GM19193 (cell line): ENCODE measurements around the gene TMEM50B.

ENCODE experiments used
- POLR2A ChIP-seq: IDR thresholded peaks from 4 replicates; pipeline ENCODE4 v1.6.1; 2011; ENCODE audit not compliant: insufficient read depth, insufficient read length; ENCODE audit errors: extremely low read depth

Gene TMEM50B

DNA sequence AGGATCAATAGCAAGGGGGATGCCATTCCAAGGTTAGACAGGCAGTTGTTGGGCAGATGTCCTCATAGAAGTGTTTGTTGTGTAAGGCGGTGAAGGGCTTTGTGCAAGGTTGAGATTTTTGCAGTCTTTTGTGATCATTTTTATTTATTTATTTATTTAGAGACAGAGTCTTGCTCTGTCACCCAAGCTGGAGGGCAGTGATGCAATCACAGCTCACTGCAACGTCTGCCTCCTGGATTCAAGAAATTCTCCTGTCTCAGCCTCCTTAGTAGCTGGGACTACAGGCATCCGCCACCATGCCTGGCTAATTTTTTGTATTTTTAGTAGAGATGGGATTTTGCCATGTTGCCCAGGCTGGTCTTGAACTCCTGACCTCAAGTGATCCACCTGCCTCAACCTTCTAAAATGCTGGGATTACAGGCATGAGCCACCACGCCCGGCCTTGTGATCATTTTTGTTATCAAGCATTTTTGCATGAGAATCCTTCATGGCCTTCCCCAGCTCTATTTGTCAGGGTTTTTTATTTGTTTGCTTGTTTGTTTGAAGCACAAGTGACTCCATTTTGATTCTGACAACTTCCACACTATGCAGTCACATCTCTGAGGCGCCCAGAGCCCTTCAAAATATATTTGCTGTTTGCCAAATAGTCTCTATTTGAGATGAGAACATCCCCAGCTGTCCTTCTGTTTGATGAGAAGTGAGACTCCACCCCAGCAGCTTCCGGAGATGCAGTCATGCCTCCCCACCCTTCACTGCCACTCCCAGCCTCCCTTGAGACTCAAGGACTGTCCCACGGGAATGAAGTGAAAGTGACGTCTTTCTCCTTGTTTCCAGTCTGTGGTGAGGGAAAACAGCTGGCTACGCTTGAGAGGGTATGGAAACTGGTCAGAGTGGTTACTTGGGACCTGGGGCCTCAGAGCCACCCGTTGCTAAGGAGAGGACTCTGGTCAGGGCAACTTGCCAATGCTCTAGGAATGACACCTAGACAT is 38.0 kb downstream of the TMEM50B start:
- no peak for TF ChIP-seq POLR2A

DNA sequence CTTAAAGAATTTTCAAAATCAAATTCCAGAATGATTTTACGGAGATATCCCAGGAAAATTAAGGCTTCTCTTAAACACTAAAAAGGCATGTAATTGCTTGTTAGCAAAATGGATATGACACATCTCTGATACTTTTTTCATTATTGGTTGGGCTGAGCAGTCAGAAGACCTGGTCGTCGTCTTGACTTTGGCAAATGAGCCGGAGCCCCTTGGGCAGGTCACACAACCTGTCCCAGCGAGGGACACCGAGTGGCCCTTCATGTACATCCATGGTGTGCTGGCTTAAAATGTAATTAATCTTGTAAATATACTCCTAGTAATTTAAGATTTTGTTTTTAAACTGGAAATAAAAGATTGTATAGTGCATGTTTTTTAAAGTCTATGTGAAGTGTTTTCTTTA is 42.6 kb downstream of the TMEM50B start:
- no peak for TF ChIP-seq POLR2A

DNA sequence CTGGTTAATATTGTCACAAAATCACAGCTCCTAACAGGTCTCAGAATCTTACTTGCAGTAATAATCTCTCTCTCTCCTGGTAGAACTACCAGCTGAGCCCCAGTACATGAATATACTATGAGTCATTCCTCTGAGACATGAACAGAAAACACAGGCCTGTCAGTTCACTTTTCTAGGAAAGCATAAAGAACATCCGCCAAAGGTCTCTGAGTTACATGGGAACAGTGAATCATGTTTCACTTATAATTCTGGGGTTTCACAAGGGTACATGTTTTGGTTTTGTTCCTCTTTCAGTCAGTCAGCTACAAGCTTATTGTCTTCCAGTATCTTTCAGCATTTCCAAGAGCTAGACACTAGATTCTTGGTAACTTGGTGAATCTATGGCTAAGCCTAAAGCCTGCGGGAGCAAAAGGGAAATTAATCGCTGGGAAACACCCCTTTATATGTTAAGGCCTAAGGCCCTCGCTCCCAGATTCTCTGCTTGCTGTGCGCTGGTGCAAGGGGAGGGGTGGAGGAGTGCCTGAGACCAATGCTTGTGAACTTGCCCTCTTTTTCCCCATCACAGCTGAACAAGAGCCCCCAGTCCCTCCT is 44.9 kb downstream of the TMEM50B start:
- no peak for TF ChIP-seq POLR2A

DNA sequence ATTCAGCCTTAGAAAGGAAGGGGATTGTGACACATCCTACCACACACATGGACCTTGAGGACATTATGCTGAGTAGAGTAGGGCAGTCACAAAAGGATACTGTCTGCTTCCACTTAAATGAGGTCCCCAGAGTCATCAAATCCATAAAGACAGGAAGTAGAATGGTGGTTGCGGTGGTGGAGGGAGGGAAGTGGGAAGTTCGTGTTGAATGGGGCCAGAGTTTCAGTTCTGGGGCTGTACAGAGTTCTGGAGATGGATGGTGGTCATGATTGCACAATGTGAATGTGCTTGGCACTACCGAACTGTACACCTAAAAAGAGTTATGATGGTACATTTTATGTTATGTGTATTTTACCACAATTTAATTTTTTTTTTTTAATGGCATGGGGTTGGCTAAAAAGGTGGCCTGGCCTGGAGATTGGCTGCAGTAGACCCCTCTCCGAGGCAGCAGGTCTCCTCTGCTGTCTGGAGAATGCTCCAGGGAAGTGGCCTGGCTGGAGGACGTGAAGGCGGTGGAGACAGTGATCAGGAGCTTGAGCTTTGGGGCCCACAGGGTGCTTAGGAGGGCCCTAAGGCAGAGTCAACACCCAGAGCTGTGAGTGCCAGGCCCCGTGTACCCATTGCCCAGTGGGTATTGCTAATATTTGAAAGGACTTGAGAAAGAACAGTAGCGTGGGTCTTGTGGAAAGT is 46.2 kb downstream of the TMEM50B start:
- no peak for TF ChIP-seq POLR2A

DNA sequence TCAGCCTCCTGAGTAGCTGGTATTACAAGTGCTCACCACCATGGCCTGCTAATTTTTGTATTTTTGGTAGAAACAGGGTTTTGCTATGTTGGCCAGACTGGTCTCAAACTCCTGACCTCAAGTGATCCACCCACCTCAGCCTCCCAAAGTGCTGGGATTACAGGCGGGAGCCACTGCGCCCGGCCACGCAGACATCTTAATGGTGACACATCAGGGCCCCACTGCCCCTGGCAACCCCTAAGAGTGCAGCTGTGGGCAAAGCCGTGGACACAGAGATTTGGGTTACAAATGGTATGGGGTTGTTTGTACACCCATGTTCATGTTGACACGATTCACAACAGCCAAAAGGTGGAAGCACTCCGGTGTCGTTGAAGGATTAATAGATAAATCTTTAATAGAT is 46.8 kb downstream of the TMEM50B start:
- TF ChIP-seq POLR2A: no peak

DNA sequence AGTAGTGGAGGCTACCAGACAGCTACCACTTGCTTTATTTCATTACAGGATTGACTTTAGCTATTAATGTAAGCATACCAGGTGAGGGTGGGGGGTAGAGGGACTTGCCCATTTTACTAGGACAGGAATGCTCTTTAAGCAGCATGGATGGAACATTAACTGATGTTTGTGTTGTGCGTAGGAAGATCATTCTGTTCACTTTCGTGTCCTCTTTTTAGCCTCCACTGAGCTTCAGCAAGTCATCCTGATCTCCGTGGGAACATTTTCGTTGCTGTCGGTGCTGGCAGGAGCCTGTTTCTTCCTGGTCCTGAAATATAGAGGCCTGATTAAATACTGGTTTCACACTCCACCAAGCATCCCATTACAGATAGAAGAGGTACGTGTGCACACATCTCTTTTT is 47.3 kb downstream of the TMEM50B start:
- no peak for TF ChIP-seq POLR2A

DNA sequence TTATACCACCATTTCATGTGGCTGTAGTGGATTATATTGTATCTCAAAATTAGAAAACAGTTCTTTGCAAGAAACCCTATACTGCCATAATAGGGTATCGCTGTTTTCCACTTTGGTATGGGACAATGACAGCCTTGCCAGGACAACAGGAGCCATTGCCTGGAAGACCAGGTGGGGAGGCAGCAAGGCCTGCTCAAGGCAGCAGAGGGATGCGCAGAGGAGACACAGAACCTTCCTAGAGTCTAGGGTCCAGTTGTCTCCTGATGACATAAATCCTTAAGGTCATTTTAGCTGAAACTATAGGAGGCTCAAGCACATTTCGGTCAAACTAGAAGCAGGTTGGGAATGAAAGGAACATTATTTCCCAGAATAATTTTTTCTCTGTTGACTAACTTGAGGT is 48.9 kb downstream of the TMEM50B start:
- TF ChIP-seq POLR2A: no peak

DNA sequence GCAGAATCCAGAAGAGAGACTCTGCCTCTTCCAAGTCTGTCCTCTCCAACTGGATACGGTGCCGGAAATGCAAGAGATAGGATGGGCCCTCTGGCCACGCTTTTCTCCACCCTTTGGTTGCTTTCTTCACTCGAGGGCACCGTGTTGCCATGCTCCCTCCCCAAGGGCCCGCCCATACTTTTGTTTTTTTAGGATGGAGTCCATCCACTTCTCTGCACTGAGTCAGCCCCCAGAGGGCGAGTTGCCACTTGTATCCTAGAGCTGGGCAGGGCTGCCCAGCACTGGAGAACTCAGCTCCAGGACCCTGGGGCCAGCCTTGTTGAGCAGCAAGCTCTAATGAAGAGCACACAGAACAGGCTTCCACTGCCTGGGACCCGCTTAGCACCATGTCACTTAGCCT is 51.1 kb downstream of the TMEM50B start:
- TF ChIP-seq POLR2A: no peak

DNA sequence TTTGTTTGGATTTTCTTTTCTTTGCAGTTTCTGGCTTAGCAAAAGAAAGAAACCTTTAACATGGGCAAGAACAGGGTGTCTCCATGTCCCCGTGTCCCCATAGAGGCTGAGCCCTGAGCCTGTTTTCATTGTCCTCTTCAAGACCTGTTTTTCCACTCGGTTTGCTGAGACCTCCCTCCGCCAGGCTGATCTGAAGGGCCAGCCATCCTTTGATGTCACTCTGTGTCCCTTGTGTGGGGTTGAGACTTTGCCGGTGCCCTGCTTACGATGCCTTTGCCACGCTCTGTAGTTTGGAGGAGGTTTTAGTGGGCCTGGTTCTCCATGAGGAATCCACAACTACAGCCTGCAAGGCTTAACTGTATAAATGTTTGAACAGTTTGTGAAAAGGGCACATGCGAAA is 52.7 kb downstream of the TMEM50B start:
- TF ChIP-seq POLR2A: no peak

DNA sequence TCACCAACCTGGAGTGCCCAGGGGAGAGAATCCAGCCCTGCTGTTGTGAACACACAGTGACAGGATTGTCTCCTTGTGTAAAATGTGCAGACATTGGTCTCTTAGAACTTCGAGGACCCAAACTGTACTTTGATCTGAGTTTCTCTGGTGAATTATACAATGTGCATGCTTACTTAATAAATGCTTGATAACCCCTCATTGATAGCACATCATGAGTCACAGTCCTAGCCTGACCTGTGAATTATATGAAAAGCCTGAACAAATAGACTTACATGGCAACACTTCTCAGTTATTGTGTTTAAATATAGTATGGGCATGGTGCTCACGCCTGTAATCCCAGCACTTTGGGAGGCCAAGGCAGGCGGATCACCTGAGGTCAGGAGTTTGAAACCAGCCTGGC is 53.9 kb downstream of the TMEM50B start:
- no peak for TF ChIP-seq POLR2A

DNA sequence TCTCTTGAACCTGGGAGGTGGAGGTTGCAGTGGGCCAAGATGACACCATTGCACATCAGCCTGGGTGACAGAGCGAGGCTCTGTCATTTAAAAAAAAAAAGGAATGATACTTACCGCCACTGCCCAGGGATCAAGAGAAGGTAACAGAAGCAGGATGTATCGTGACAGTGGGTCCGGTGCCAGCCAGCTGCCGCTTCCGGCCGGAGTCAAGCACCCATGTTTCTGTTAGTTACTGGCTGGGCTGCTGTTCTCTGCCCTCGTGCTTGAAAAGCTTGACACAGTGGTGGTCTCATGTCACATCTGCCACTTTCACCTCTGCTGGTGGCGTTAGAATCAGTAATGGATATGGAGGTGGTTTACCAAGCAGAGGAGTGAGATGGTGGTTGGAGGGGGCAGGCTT is 55.6 kb downstream of the TMEM50B start:
- TF ChIP-seq POLR2A: no peak

DNA sequence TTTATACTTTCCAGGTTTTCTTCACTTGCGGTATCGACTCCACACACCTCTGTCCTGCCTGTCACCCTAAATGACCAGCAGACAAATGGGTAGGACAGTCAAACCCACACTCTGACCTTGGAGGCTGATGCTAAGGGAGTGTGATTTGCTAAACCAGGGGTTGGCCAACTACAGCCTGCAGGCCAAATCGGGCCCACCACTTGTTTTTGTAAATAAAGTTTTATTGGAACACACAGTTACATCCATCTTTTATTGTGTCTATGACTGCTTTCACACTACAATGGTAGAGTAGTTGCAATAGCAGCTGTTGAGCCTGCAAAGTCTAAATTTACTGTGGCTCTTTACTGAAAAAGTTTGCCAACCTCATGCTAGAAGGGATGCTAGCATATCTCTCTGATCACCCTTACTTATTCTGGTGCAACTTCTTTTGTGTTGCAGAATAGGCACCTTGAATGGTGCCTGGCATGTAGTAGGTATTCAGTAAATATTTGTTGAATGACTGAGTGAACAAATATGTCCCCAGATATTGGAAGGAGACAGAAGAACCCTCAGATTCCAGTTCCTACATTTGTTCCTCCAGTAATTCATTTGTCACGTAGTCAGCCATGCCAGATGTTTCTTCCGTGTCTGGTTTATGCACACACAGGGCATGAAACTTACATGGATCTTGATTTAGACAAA is 57.9 kb downstream of the TMEM50B start:
- no peak for TF ChIP-seq POLR2A

DNA sequence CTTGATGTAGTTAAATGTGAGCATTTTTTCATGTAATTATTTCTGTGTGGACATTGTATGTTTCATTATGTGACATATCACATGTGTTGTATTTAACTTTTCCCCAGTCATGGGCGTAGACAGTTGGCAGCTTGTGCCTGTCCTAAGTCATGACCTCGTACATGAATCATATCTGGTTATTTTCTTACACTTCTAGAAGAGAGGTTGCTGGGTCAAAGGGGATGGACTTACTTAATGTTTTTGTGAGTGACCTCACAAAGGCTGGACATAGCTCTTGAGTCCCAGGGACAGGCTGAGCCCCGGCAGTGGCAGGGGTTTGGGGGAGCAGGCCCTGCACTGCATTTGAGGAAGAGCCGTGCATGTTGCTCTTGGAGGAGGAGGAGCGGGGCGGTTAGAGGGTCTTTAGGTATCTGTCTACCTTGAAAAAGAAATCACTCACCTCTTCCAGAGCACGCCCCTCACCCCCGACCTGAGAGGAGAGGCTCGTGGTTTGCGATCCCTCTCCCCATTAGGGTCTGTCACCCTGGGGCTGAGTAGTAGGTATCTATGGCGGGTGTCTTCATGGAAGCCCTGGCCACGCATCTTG is 60.1 kb downstream of the TMEM50B start:
- no peak for TF ChIP-seq POLR2A

DNA sequence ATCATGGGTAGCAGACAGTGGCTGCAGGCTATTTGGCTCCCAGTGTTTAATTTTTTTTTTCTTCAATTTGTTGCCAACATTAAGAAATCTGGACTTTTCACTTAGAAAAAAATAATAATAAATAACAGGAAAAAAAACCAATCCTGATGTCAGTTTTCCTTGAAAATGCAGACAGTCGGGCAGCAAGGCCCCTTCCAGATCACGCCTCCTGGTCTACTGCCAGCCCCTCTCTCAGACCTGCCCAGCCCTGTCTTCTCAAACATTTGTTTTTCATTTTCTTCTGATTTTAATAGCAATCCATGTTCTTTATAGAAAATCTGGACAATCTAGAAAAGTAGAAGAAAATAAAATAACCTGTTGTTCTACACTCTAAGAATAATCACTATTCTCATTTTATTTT is 61.1 kb downstream of the TMEM50B start:
- TF ChIP-seq POLR2A: no peak

DNA sequence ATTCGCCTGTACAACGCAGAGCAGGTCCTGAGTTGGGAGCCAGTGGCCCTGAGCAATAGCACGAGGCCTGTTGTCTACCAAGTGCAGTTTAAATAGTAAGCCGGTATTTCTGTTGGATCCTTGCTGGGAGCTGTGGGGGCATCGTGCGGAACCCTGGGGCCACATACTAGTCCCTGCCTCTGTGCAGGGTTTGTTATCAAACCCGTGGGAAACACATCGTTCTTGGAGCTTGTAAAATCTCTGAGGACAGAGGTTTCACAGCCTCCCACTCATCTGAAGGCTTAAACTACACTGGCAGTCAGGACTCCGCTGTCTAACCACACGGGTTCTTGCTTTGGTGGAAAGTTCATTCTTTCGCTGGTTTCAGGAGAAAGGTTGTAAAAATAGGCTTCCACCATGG is 64.8 kb downstream of the TMEM50B start:
- no peak for TF ChIP-seq POLR2A
